Measurements from ENCODE around the gene ROR2.

ROR2 gene

DNA sequence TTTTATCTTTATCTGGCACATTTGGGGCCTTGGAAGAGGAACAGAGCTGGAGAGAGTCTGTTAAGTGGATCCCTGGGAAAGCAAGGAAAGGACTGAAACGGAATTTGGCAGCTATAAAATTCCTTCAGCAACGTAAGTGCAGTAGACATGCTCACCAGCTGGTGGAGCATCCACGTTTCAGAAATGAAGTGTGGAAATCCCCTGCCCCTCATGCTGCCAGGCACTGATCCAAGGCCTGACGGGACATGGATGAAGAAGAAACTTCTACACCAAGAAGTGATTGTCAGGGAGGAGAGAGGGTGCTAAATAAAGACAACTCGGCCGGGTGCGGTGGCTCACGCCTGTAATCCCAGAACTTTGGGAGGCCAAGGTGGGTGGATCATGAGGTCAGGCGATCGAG, 209.3 kb downstream of the ROR2 start:
- DNase-seq (ENCODE audit: low spot score) = no peak
- no peak overlapping the region for H3K18ac ChIP-seq (ENCODE audit: low read length)
- H2AK5ac ChIP-seq (ENCODE audit: low read depth, low read length) = no peak overlapping the region
- H3K27ac ChIP-seq (replicated peaks; ENCODE audit: low read length) = no peak overlapping the region
- peaks cover 13 to 17% of the 10 kb centered on the region in 2 donors for H3K36me3 ChIP-seq (replicated peaks in 1 of 2; ENCODE audit: control insufficient read depth in 2 of 2, insufficient read depth in 2 of 2, low read length in 2 of 2)
- H3K9ac ChIP-seq (ENCODE audit: low read depth, low read length, poor library complexity) = no peak overlapping the region
- H3K14ac ChIP-seq (ENCODE audit: low read length) = no peak overlapping the region
- H2BK15ac ChIP-seq (ENCODE audit: low read length) = no peak overlapping the region
- no peak overlapping the region for H4K8ac ChIP-seq (ENCODE audit: low read depth, low read length)
- no peak overlapping the region for H3K4me2 ChIP-seq (ENCODE audit: insufficient read depth, low read length, poor library complexity, severe bottlenecking)
- H3K4me3 ChIP-seq (ENCODE audit: low read length in 2 of 2) = no peak overlapping the region
- H4K91ac ChIP-seq (ENCODE audit: low read depth, low read length, poor library complexity) = no peak overlapping the region
- H3K23ac ChIP-seq (ENCODE audit: low read depth, low read length, poor library complexity) = no peak overlapping the region
- no peak overlapping the region for H2BK12ac ChIP-seq (ENCODE audit: low read length)
- peaks cover 0 to 2% of the 10 kb centered on the region in 2 donors for H3K4me1 ChIP-seq (ENCODE audit: control insufficient read depth in 2 of 2, insufficient read depth in 1 of 2, low read depth in 1 of 2, low read length in 2 of 2)
- no peak overlapping the region for H2AFZ ChIP-seq (ENCODE audit: low read length)
- no peak overlapping the region for H3K4ac ChIP-seq (ENCODE audit: low read length)
- WGBS, 2 donors (ENCODE audit: extremely low coverage in 2 of 2, insufficient read length in 2 of 2, insufficient replicate concordance in 1 of 2) = no CpG with 5 or more reads among the region's 10 CpGs
- H3K9me3 ChIP-seq (replicated peaks in 1 of 2; ENCODE audit: control insufficient read depth in 2 of 2, insufficient read depth in 1 of 2, low read depth in 1 of 2, low read length in 2 of 2) = no peaks in the 10 kb centered on the region
- no peaks in the 10 kb centered on the region for H3K27me3 ChIP-seq (ENCODE audit: control insufficient read depth in 3 of 3, insufficient read depth in 3 of 3, low read depth in 1 of 3, low read length in 3 of 3)
- no peak overlapping the region for H2BK120ac ChIP-seq (ENCODE audit: low read depth, low read length)
- H2BK5ac ChIP-seq (ENCODE audit: low read length) = no peak overlapping the region
- H3K79me1 ChIP-seq (ENCODE audit: low read depth, low read length) = no peaks in the 10 kb centered on the region

DNA sequence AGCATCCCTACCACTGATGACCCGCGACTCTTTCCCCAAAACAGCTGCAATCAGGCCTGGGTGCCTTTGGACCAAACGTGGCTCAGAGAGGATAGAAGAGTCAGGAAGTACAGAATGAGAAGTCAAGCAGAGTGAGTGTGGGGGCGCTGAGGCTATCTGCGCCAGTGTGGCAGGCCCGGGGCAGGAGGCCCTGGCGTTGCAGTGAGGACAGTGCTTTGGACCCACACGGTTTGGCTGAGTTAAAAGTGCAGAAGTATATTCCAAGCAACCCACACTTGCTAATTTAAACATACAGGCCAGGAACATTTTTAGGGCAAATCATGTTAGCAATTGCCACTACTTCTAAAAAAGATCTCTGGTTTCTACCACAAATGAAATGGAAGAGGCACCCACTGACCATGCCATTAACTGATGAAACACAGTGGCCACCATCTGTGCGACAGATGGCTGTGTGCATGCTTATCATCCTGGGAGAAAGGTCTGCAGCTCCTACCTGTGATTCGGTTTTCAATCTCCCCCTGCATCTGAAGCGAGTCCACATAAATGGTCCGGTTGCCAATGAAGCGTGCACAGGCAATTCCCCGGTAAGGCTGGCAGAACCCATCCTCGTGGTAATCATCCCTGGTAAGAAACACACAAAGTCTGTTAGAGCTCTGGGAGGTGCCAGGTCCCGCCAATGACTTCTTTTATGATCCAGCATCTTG, 213.0 kb downstream of the ROR2 start:
- no peaks in the 10 kb centered on the region for H3K9me3 ChIP-seq (replicated peaks in 1 of 2; ENCODE audit: control insufficient read depth in 2 of 2, insufficient read depth in 1 of 2, low read depth in 1 of 2, low read length in 2 of 2)
- no peak overlapping the region for H2AFZ ChIP-seq (ENCODE audit: low read length)
- peaks cover 15 to 32% of the 10 kb centered on the region in 2 donors for H3K36me3 ChIP-seq (replicated peaks in 1 of 2; ENCODE audit: control insufficient read depth in 2 of 2, insufficient read depth in 2 of 2, low read length in 2 of 2)
- no peak overlapping the region for H3K14ac ChIP-seq (ENCODE audit: low read length)
- no peak overlapping the region for H2BK120ac ChIP-seq (ENCODE audit: low read depth, low read length)
- H3K23ac ChIP-seq (ENCODE audit: low read depth, low read length, poor library complexity) = no peak overlapping the region
- H3K27me3 ChIP-seq (ENCODE audit: control insufficient read depth in 3 of 3, insufficient read depth in 3 of 3, low read depth in 1 of 3, low read length in 3 of 3) = no peaks in the 10 kb centered on the region
- H3K79me1 ChIP-seq (ENCODE audit: low read depth, low read length) = no peaks in the 10 kb centered on the region
- no peak overlapping the region for H3K4ac ChIP-seq (ENCODE audit: low read length)
- no peak overlapping the region for H2BK12ac ChIP-seq (ENCODE audit: low read length)
- H2AK5ac ChIP-seq (ENCODE audit: low read depth, low read length) = no peak overlapping the region
- H3K27ac ChIP-seq (replicated peaks; ENCODE audit: low read length) = no peak overlapping the region
- DNase-seq (ENCODE audit: low spot score) = no peak
- H3K4me2 ChIP-seq (ENCODE audit: insufficient read depth, low read length, poor library complexity, severe bottlenecking) = no peak overlapping the region
- no peak overlapping the region for H2BK5ac ChIP-seq (ENCODE audit: low read length)
- no peak overlapping the region for H3K4me3 ChIP-seq (ENCODE audit: low read length in 2 of 2)
- H3K9ac ChIP-seq (ENCODE audit: low read depth, low read length, poor library complexity) = no peak overlapping the region
- H2BK15ac ChIP-seq (ENCODE audit: low read length) = no peak overlapping the region
- H4K91ac ChIP-seq (ENCODE audit: low read depth, low read length, poor library complexity) = no peak overlapping the region
- H3K4me1 ChIP-seq (ENCODE audit: control insufficient read depth in 2 of 2, insufficient read depth in 1 of 2, low read depth in 1 of 2, low read length in 2 of 2) = peaks cover 0 to 2% of the 10 kb centered on the region in 2 donors
- H4K8ac ChIP-seq (ENCODE audit: low read depth, low read length) = no peak overlapping the region
- no CpG with 5 or more reads among the region's 16 CpGs for WGBS, 2 donors (ENCODE audit: extremely low coverage in 2 of 2, insufficient read length in 2 of 2, insufficient replicate concordance in 1 of 2)
- H3K18ac ChIP-seq (ENCODE audit: low read length) = no peak overlapping the region

DNA sequence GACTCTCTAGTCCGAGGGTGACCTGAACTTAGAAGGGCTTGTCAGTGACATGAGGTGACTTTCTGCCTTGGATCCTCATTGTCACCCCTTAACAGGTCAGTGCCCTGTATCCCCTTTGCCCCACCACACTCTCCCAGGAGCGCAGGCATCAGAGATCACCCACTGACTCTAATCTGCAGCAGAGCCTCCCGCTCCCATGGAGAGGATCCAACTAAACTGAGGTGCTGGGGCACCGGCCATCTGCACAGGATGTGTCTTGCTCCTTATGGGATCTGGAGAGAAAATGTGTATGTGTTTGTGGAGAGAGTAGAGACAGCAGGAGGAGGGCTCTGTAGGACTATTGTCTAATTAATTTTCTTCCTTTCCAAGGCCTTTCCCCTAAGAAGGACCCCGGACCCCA, 213.7 kb downstream of the ROR2 start:
- Histone ChIP-seq H3K4me1 (ENCODE audit: control insufficient read depth in 2 of 2, insufficient read depth in 1 of 2, low read depth in 1 of 2, low read length in 2 of 2) (peaks cover 0 to 2% of the 10 kb centered on the region in 2 donors), H3K27ac (replicated peaks; ENCODE audit: low read length) (no peak overlapping the region), H3K4me2 (ENCODE audit: insufficient read depth, low read length, poor library complexity, severe bottlenecking) (no peak overlapping the region), H4K8ac (ENCODE audit: low read depth, low read length) (no peak overlapping the region), H3K9me3 (replicated peaks in 1 of 2; ENCODE audit: control insufficient read depth in 2 of 2, insufficient read depth in 1 of 2, low read depth in 1 of 2, low read length in 2 of 2) (no peaks in the 10 kb centered on the region), H4K91ac (ENCODE audit: low read depth, low read length, poor library complexity) (no peak overlapping the region), H3K27me3 (ENCODE audit: control insufficient read depth in 3 of 3, insufficient read depth in 3 of 3, low read depth in 1 of 3, low read length in 3 of 3) (no peaks in the 10 kb centered on the region), H3K79me1 (ENCODE audit: low read depth, low read length) (no peaks in the 10 kb centered on the region), H2BK12ac (ENCODE audit: low read length) (no peak overlapping the region), H3K9ac (ENCODE audit: low read depth, low read length, poor library complexity) (no peak overlapping the region), H3K4me3 (ENCODE audit: low read length in 2 of 2) (no peak overlapping the region), H3K18ac (ENCODE audit: low read length) (no peak overlapping the region), H2BK15ac (ENCODE audit: low read length) (no peak overlapping the region), H3K4ac (ENCODE audit: low read length) (no peak overlapping the region), H2AK5ac (ENCODE audit: low read depth, low read length) (no peak overlapping the region), H3K23ac (ENCODE audit: low read depth, low read length, poor library complexity) (no peak overlapping the region), H3K36me3 (replicated peaks in 1 of 2; ENCODE audit: control insufficient read depth in 2 of 2, insufficient read depth in 2 of 2, low read length in 2 of 2) (peaks cover 16 to 37% of the 10 kb centered on the region in 2 donors), H2BK120ac (ENCODE audit: low read depth, low read length) (no peak overlapping the region), H2AFZ (ENCODE audit: low read length) (no peak overlapping the region), H3K14ac (ENCODE audit: low read length) (no peak overlapping the region), H2BK5ac (ENCODE audit: low read length) (no peak overlapping the region)
- no CpG with 5 or more reads among the region's 5 CpGs for WGBS, 2 donors (ENCODE audit: extremely low coverage in 2 of 2, insufficient read length in 2 of 2, insufficient replicate concordance in 1 of 2)
- no peak for DNase-seq (ENCODE audit: low spot score)

DNA sequence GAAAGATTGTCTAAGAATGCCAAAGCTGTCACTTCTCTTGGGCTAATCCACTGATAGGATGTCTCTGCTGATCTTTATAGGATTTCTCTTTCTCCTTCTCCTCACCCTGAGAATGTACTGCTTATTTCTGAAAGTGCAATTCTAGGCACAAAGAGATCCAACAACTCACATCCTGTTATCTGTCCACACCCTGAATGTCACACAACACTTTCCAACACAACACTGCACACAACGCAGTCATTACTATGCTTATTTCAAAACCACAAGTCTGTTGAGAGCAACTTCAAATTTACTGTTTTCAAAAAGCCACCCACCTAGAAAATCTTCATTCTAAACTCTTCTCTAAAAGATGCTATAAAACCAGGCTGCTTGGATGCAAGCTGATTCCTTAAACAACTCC, 215.0 kb downstream of the ROR2 start:
- Histone ChIP-seq H2BK15ac (ENCODE audit: low read length) (no peak overlapping the region), H3K14ac (ENCODE audit: low read length) (no peak overlapping the region), H2BK12ac (ENCODE audit: low read length) (no peak overlapping the region), H3K27ac (replicated peaks; ENCODE audit: low read length) (no peak overlapping the region), H2AK5ac (ENCODE audit: low read depth, low read length) (no peak overlapping the region), H3K79me1 (ENCODE audit: low read depth, low read length) (no peaks in the 10 kb centered on the region), H4K8ac (ENCODE audit: low read depth, low read length) (no peak overlapping the region), H3K9ac (ENCODE audit: low read depth, low read length, poor library complexity) (no peak overlapping the region), H3K9me3 (replicated peaks in 1 of 2; ENCODE audit: control insufficient read depth in 2 of 2, insufficient read depth in 1 of 2, low read depth in 1 of 2, low read length in 2 of 2) (no peaks in the 10 kb centered on the region), H3K36me3 (replicated peaks in 1 of 2; ENCODE audit: control insufficient read depth in 2 of 2, insufficient read depth in 2 of 2, low read length in 2 of 2) (peaks cover 22 to 49% of the 10 kb centered on the region in 2 donors), H3K27me3 (ENCODE audit: control insufficient read depth in 3 of 3, insufficient read depth in 3 of 3, low read depth in 1 of 3, low read length in 3 of 3) (no peaks in the 10 kb centered on the region), H3K4me2 (ENCODE audit: insufficient read depth, low read length, poor library complexity, severe bottlenecking) (no peak overlapping the region), H3K18ac (ENCODE audit: low read length) (no peak overlapping the region), H2BK5ac (ENCODE audit: low read length) (no peak overlapping the region), H3K23ac (ENCODE audit: low read depth, low read length, poor library complexity) (no peak overlapping the region), H2AFZ (ENCODE audit: low read length) (no peak overlapping the region), H3K4me1 (ENCODE audit: control insufficient read depth in 2 of 2, insufficient read depth in 1 of 2, low read depth in 1 of 2, low read length in 2 of 2) (peaks cover 0 to 2% of the 10 kb centered on the region in 2 donors), H3K4me3 (ENCODE audit: low read length in 2 of 2) (no peak overlapping the region), H3K4ac (ENCODE audit: low read length) (no peak overlapping the region), H4K91ac (ENCODE audit: low read depth, low read length, poor library complexity) (no peak overlapping the region), H2BK120ac (ENCODE audit: low read depth, low read length) (no peak overlapping the region)
- no peak for DNase-seq (ENCODE audit: low spot score)
- no CpG with 5 or more reads among the region's 1 CpG for WGBS, 2 donors (ENCODE audit: extremely low coverage in 2 of 2, insufficient read length in 2 of 2, insufficient replicate concordance in 1 of 2)
